OCI-LY1 (cell line): Measurements from ENCODE around the gene TMEM98.

ENCODE experiments used
- H2AFZ ChIP-seq: fragments of 200-600 bp; sonication (generic), shearing (Covaris generic); 2 replicates; pipeline ENCODE4 v1.6.0; 2014; ENCODE audit warnings: antibody characterized with exemption, mild to moderate bottlenecking, low read length
- H3F3A ChIP-seq: fragments of 200-600 bp; sonication (generic), shearing (Covaris generic); 2 replicates; pipeline ENCODE4 v1.6.0; 2014; ENCODE audit warnings: mild to moderate bottlenecking, antibody characterized with exemption, low read length, moderate library complexity; ENCODE audit not compliant: insufficient read depth
- H3K27ac ChIP-seq: fragments of 200-600 bp; sonication (generic); 2 replicates; pipeline ENCODE4 v1.5.1; 2014; ENCODE audit warnings: low read length, mixed run types, mild to moderate bottlenecking, low read depth; ENCODE audit not compliant: poor library complexity, severe bottlenecking
- H3K27me3 ChIP-seq: fragments of 200-600 bp; sonication (generic); 2 replicates; pipeline ENCODE4 v1.6.0; 2014; ENCODE audit warnings: antibody characterized with exemption, mild to moderate bottlenecking, low read length, moderate library complexity; ENCODE audit not compliant: insufficient read depth
- H3K36me3 ChIP-seq: fragments of 200-600 bp; sonication (generic); 2 replicates; pipeline ENCODE4 v1.6.1; 2014; ENCODE audit warnings: mild to moderate bottlenecking, antibody characterized with exemption, low read length, moderate library complexity, mixed read lengths; ENCODE audit not compliant: insufficient read depth
- H3K4me1 ChIP-seq: fragments of 200-600 bp; sonication (generic); 2 replicates; pipeline ENCODE4 v1.5.1; 2014; ENCODE audit warnings: mild to moderate bottlenecking, low read length, moderate library complexity; ENCODE audit not compliant: insufficient read depth, severe bottlenecking
- H3K4me2 ChIP-seq: fragments of 200-600 bp; sonication (generic), shearing (Covaris generic); 2 replicates; pipeline ENCODE4 v1.6.1; 2014; ENCODE audit warnings: low read length
- H3K4me3 ChIP-seq: fragments of 200-600 bp; sonication (generic); 2 replicates; pipeline ENCODE4 v1.5.1; 2014; ENCODE audit warnings: low read length, low read depth, mild to moderate bottlenecking, mixed read lengths; ENCODE audit not compliant: poor library complexity, severe bottlenecking
- H3K79me2 ChIP-seq: fragments of 200-600 bp; shearing (Covaris generic); 2 replicates; pipeline ENCODE4 v1.6.1; 2016; ENCODE audit warnings: mixed run types, low read length, mixed read lengths; ENCODE audit not compliant: insufficient read depth
- H3K9ac ChIP-seq: fragments of 200-600 bp; sonication (generic), shearing (Covaris generic); 2 replicates; pipeline ENCODE4 v1.6.1; 2014; ENCODE audit warnings: mild to moderate bottlenecking, low read length, mixed read lengths
- H3K9me2 ChIP-seq: fragments of 200-600 bp; sonication (generic), shearing (Covaris generic); 2 replicates; pipeline ENCODE4 v1.6.1; 2014; ENCODE audit warnings: low read depth, mild to moderate bottlenecking, low read length, mixed read lengths
- H3K9me3 ChIP-seq: fragments of 200-600 bp; shearing (Covaris generic); 2 replicates; pipeline ENCODE4 v1.6.1; 2014; ENCODE audit warnings: low read length, mixed read lengths
- H4K20me1 ChIP-seq: fragments of 200-600 bp; sonication (generic), shearing (Covaris generic); 2 replicates; pipeline ENCODE4 v1.6.0; 2016; ENCODE audit warnings: mild to moderate bottlenecking, low read length; ENCODE audit not compliant: insufficient read depth
- CTCF ChIP-seq: fragments of 200-600 bp; sonication (generic), shearing (Covaris generic); IDR thresholded peaks from 2 replicates; pipeline ENCODE4 v1.5.1; 2017; ENCODE audit warnings: mild to moderate bottlenecking, antibody characterized with exemption, low read length, moderate library complexity, mixed read lengths
- EZH2 ChIP-seq: fragments of 200-600 bp; sonication (generic), shearing (Covaris generic); IDR thresholded peaks from 2 replicates; pipeline ENCODE4 v1.8.0; 2017; ENCODE audit warnings: borderline replicate concordance, mixed run types, mild to moderate bottlenecking, antibody characterized with exemption, low read length, moderate library complexity, mixed read lengths

The TMEM98 gene

GRCh38 chr17:32915245-32915644 lies 12.7 kb upstream of the TMEM98 start:
- Histone ChIP-seq H3K4me2 (no peak overlapping the region), H3K4me1 (no peaks in the 10 kb centered on the region)

GRCh38 chr17:32916134-32916533 lies 11.8 kb upstream of the TMEM98 start:
- Histone ChIP-seq H3K4me3 (no peak overlapping the region), H3K9ac (no peak overlapping the region), H3K4me2 (no peak overlapping the region), H3K79me2 (no peaks in the 10 kb centered on the region), H3K9me2 (no peaks in the 10 kb centered on the region), H3F3A (no peaks in the 10 kb centered on the region), H3K27me3 (no peaks in the 10 kb centered on the region), H3K4me1 (no peaks in the 10 kb centered on the region), H3K9me3 (no peaks in the 10 kb centered on the region), H3K36me3 (no peaks in the 10 kb centered on the region), H2AFZ (no peak overlapping the region), H3K27ac (no peak overlapping the region), H4K20me1 (no peaks in the 10 kb centered on the region)
- TF ChIP-seq CTCF: no peak
- TF ChIP-seq EZH2: no peak

More at GRCh38 chr17:32915245-32915644, 12.7 kb upstream of the TMEM98 start:
- H2AFZ ChIP-seq: no peak overlapping the region
- no peaks in the 10 kb centered on the region for H3F3A ChIP-seq
- H4K20me1 ChIP-seq: no peaks in the 10 kb centered on the region
- TF ChIP-seq CTCF (no peak), EZH2 (no peak)
- no peaks in the 10 kb centered on the region for H3K36me3 ChIP-seq
- no peak overlapping the region for H3K27ac ChIP-seq
- H3K9me2 ChIP-seq: no peaks in the 10 kb centered on the region
- H3K9me3 ChIP-seq: no peaks in the 10 kb centered on the region
- no peaks in the 10 kb centered on the region for H3K27me3 ChIP-seq
- no peak overlapping the region for H3K9ac ChIP-seq
- H3K79me2 ChIP-seq: no peaks in the 10 kb centered on the region
- no peak overlapping the region for H3K4me3 ChIP-seq

GRCh38 chr17:32917081-32917480 lies 10.9 kb upstream of the TMEM98 start:
- no peaks in the 10 kb centered on the region for H3K36me3 ChIP-seq
- no peaks in the 10 kb centered on the region for H3K4me1 ChIP-seq
- TF ChIP-seq CTCF: no peak
- no peak for TF ChIP-seq EZH2
- H2AFZ ChIP-seq: no peak overlapping the region
- no peak overlapping the region for H3K4me2 ChIP-seq
- H3K4me3 ChIP-seq: no peak overlapping the region
- no peaks in the 10 kb centered on the region for H4K20me1 ChIP-seq
- no peaks in the 10 kb centered on the region for H3K79me2 ChIP-seq
- H3F3A ChIP-seq: no peaks in the 10 kb centered on the region
- H3K9me2 ChIP-seq: no peaks in the 10 kb centered on the region
- H3K9ac ChIP-seq: no peak overlapping the region
- no peaks in the 10 kb centered on the region for H3K27me3 ChIP-seq
- no peaks in the 10 kb centered on the region for H3K9me3 ChIP-seq
- no peak overlapping the region for H3K27ac ChIP-seq
